ENCODE results near the gene GPR35.

GRCh38 chr2:240635998-240636547, 10.8 kb downstream of the GPR35 start:
- TF ChIP-seq, protein P1, sequence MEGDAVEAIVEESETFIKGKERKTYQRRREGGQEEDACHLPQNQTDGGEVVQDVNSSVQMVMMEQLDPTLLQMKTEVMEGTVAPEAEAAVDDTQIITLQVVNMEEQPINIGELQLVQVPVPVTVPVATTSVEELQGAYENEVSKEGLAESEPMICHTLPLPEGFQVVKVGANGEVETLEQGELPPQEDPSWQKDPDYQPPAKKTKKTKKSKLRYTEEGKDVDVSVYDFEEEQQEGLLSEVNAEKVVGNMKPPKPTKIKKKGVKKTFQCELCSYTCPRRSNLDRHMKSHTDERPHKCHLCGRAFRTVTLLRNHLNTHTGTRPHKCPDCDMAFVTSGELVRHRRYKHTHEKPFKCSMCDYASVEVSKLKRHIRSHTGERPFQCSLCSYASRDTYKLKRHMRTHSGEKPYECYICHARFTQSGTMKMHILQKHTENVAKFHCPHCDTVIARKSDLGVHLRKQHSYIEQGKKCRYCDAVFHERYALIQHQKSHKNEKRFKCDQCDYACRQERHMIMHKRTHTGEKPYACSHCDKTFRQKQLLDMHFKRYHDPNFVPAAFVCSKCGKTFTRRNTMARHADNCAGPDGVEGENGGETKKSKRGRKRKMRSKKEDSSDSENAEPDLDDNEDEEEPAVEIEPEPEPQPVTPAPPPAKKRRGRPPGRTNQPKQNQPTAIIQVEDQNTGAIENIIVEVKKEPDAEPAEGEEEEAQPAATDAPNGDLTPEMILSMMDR (IDR thresholded peaks at IDR 0.05): no peak
- TF ChIP-seq EP300 (IDR thresholded peaks at IDR 0.05) (no peak), POLR2A (IDR thresholded peaks at IDR 0.05) (no peak)

Data from upper lobe of left lung (tissue), 4 donors.